Left renal pelvis (tissue), 4 donors: Measurements from ENCODE around the gene STK36. TPM values are rescaled to one million over a fixed set of nuclear protein-coding genes. Genes with fewer than 3 reads are reported as not detected.
A peak's percentile ranks its signal among the peaks of the same experiment; 100 is the strongest.

ENCODE experiments used
- DNase-seq, 4 donors: peaks; one replicate each; pipeline ENCODE4 v3.0.0-alpha.2; 2013; ENCODE audit warnings: low read depth in 4 of 4, low spot score in 3 of 4
- polyA plus RNA-seq, 4 donors: library from polyadenylated mRNA; unstranded; fragments of 120-200 nt; gene quantifications; one replicate each; pipeline ENCODE4 v1.2.1, GENCODE V29; 2013; ENCODE audit not compliant: insufficient read length in 4 of 4

Gene STK36
- polyA plus RNA-seq, 4 donors = 61.2 to 119 (median 68.6) TPM

DNA sequence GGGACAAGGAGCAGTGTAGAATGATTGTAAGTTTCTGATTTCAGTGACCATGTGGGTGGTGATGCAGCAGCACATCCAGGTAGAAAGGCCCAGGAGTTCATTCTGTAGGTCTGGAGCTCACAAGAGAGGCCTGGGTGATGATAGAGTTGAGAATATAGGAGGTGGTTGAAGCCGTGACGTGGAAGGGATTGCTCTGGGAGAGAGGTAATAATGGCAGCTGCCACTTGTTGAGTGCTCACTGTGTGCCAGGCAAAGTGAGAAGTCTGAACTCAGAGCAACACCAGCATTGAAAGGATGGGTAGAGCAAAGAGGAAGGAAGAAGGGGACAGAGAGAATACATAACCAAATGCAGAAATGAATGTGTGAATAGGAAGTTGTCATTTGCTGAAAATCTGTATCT, 42.0 kb downstream of the STK36 start:
- no peak for DNase-seq

DNA sequence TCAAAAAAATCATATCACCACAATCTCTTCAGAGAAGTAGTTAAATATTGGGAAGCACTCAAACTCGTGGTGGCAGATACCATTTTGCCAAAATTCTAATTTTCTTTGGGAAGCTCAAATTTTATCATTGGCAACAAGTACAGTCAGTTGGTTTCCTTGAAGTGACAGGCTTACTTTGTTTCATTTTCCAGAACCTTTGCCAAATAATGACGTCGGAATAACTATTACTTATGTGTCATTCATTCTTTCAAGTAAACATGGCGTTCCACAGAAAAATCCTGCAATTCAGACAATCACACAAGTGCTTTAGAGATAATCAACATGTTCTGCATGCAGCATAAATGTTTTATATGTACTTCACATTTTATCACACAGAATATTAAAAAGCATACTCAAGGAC, 44.2 kb downstream of the STK36 start:
- no peak for DNase-seq

DNA sequence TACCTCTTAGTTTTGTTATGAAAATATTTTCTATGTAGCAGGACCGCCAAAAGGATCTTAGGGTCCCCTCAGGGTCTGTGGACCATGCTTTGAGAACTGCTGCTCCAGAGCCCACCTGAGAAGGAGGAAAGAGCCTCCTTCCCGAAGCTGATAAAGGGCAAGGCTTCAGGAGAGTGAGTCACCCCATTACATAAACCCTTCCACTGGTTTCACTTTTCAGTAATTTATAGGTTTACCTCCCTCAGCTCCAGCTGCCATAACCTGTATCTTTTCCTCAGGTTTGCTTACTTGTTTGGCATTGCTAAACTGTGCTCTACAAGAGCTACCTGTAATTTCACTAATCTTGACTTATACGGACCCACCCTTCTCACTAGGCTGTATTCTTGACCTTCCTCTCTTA, 45.4 kb downstream of the STK36 start:
- peak in 1 of 4 donors; percentile 1 for DNase-seq

DNA sequence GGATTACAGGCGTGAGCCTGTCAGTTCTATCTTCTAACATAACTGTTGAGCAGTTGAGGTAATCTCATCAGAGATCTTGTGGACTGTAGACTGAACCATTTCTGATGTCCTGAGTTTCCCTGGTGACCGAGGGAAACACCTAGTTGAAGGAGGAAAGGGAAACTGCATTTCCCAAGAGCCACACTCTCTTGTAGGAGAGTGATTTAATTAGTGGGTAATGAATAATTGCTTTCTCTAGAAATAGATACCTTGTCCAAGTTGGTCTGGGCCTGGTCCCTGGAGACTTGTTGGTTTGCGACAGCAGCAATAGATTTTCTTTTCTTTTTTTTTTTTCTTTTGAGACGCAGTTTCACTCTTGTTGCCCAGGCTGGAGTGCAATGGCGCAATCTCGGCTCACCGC, 46.2 kb downstream of the STK36 start:
- DNase-seq = no peak

DNA sequence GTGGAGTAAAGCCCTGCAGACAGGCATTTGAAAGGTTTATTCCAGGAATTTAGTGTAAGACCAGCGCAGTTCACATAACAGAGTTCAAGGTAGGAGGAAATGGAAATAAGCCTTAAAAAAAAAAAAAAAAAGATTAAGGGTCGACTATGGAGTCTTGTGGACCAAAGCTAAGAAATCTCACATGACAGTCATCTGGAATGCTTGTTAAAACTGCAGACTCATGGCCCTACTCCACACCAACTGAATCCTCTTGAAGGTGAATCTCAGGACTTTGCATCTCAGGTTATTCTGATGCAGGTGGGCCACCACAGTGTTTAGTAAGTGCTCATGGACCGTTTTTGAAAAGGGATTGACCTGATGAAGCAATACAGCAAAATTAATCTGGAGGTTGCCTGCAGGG, 47.6 kb downstream of the STK36 start:
- no peak for DNase-seq

DNA sequence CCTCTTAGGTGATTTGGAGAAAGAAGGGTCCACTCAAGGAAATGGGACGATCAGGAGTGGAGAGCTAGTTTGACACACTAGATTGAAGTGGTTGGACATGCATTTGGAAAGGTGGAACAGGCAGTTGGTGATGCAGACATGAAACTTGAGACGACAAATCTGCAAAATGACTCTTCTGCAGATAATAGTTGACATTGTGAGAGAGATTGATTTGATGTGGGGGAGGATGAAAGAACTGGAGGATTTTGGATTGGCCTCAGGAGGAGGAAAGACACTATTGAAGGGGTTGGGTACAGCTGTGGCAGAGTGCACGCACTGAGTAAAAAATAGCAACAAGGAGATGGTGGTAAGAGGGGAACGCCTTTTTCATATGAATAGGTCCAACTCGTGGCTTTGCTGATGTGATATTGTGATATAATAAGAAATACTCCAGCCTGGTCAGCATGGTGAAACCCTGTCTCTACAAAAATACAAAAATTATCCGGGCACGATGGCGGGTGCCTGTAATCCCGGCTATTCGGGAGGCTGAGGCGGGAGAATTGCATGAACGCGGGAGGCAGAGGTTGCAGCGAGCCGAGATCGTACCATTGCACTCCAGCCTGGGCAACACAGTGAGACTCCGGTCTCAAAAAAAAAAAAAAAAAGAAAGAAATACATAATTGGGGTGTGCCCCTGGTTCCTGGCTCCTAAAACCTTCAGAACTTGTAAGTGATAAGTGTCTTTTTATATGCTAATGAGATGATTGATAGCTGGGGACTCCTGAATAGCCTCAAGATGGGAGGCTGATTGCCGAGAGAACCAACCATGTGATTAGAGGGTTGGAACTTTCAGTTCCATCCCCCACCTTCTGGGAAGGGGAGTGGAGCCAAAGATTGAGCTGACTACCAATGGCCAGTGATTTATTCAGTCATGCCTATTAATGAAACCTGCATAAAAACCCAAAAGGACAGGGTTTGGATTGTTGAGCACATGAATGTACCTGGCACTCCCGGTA, 48.5 kb downstream of the STK36 start:
- DNase-seq = no peak

DNA sequence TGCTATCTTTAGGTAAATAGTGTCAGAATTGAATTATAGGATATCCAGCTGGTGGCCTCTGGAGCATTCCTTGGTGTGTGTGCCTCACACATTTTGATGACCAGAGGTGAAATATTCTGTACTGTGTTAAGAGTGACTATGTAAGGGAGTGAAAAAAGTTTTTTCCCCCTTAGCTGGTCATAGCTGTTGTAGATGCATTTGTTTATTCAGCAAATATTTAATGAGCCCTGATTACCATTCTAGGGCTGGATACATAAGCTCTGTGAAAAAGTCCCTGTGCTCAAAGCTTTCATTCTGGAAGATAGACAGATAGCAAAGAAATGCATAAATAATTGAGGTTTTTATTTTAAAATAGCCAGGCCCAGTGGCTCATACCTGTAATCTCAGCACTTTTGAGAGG, 49.6 kb downstream of the STK36 start:
- no peak for DNase-seq

DNA sequence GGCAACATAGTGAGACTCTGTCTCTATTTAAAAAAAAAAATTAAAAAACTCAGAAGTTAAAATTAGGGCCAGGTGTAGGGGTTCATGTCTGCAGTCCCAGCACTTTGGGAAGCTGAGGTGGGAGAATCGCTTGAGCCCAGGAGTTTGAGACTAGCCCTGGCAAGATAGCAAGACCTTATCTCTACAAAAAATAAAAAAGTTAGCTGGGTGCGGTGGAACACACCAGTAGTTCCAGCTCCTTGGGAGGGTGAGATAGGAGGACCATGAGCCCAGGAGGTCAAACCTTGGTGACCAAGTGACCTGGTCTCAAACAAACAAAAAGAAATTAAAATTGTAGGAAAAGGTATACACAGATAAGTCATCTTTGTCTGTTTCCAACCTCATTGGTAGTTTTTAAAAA, 50.0 kb downstream of the STK36 start:
- DNase-seq = no peak

DNA sequence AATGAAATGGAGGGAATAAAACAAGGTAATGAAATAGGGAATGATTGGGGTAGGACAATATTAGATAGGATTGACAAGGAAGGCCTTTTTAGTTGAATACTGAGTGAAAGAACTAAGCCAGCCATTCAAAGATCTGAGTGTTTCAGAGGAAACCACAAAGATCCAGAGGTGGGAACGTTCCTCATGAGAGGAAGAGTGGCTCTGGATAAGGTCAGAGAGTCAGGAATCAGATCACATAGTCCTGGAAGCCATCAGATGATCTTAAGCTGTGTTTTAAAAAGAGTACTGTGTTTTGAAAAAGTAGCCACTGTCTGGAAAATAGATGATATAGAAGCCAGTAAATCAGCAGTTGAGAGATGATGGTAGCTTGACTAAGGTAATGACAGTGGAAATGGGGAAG, 50.5 kb downstream of the STK36 start:
- DNase-seq = no peak

DNA sequence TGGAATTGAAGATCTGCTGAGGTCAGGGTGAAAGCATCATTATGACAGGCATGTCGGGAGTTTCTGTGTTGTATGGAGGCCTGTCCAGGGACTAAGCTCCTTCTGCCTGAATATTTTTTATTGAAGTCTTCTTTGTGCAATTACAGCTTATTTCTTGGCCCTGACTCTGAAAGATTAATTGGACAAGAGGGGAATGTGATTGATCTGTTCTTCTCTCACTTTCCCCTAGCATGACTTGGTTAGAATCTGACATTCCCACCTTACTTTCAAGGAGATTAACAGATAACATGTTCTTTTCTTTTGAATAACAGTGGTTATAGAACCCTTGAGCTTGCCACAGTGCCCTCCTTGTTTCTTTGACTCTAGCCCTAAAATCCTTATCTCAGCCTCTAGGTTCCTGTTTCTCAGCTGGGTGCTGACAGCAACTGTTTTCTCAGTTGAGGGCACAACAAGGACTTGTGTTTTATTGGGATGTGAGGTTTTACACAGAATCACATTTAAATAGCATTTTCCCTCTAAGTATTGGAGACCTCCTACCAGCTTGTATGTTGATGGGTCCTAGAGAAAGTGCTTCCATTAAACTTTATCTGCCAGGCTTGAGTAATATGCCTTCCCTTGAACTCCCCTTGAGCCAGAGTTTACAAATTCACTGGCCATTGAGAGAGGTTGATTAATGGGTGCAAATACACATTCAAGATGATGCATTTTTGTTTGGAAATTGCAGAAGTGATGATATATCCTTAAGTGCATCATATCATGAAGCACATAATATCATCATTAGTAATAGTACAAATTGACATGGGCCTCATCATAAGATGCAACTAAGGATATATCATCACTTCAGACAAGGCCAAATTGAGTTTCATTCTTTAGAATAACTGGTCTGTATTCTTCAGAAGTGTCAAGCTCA, 51.2 kb downstream of the STK36 start:
- DNase-seq = no peak

DNA sequence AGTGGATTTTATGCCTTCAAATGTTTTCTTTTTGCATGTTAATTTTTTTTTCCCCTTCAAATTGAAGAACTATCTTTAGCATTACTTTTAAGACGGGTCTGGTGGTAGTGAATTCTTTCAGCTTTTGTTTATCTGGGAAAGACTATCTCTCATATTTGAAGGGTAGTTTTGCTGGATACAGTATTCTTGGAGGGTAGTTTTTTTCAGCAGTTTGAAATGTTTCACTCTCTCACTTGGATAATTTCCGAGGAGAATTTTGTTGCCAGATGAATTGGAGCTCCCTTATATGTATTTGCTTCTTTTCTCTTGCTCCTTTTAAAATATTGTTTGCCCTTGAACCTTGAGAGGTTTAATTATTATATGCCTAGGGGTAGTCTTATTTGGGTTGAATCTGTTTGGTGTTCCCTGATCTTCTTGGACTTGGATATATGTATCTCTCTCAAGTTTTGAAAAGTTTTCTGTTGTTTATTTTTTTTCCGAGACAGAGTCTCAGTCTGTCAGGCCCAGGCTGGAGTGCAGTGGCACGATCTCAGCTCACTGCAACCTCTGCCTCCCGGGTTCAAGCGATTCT, 54.2 kb downstream of the STK36 start:
- no peak for DNase-seq

DNA sequence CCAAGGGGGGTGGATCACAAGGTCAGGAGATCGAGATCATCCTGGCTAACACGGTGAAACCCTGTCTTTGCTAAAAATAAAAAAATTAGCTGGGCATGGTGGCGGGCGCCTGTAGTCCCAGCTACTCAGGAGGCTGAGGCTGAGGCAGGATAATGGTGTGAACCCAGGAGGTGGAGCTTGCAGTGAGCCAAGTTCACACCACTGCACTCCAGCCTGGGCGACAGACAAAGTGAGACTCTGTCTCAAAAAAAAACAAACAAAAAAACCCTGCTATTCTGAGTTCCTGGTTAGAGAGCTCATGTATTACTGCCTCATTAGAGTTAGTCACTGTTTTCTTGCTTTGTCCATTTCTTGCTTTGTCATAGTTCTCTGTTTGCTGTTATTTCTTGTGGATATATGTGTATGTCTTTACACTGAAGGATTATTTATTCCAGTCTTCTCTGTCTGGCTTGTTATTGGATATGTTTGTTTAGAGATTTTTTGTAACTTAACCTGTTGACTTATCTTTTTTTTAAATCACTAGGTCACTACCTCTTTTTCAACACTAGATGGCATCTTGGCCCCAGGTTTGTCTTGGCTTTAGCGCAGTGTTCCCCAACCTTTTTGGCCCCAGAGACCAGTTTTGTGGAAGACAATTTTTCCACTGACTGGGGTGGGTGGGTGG, 55.7 kb downstream of the STK36 start:
- DNase-seq = no peak

DNA sequence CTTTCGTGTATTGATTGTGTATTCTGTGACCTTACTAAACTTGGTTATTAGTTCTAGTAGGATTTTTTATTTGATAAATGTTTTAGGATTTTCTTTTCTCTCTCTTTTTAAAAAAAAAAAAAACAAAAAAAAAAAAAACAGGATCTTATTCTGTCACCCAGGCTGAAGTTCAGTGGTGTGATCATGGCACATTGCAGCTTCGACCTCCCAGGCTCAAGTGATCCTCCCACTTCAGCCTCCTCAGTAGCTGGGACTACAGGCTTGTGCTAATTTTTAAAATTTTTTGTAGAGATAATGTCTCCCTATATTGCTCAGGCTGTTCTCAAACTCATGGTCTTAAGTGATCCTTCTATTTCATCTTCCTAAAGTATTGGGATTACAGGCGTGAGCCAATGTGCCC, 57.8 kb downstream of the STK36 start:
- no peak for DNase-seq

DNA sequence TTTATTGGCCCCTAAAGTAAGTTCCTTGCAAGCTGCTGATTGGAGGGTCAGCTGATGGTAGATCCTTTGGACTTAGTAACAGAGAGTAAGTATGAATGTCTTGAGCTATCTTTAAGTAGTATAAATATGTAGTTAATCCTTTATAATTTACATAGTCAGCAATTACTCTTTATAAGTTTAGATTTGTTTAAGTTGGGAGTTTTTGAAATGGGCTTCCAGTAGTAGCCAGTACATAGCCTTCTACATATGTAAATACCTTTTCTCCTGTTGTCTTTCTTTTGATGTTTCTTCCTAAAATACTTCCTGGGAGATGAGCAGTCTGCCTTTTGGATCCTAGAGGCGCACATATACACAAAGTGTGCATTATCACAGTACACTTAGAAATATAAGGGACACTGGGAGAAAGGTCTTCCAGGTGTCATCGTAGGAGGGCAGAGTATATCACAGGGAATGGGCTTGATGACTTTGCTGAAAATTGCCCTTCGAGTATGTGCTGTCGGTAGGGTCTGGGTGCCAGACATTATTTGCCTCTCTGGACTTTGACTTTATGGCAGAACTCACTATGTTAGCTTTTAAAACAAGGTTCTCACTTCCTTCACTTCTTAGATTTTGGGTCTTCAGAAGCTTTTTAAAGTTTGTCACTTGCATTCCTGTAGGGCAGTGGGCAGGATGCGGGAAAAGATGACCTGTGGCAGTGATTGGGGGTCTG, 60.3 kb downstream of the STK36 start:
- no peak for DNase-seq

DNA sequence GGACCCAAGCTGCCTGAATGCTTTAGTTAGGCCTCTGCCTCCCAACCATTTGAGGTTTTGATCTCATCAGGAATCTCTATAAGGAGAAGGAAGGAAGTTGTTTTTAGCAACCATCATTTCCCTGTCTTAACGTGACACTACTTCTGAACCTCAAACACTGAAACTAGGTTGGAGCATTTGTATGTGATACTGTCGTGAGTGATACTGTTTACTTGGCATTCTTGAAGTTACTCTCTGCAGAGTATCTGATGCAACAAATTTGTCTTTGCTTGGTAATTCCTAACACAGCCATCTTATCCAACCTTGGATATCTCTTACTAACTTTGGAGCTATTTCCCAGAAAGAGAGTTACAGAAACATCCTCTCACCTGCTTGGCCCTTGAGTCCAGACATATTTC, 60.9 kb downstream of the STK36 start:
- DNase-seq = no peak

DNA sequence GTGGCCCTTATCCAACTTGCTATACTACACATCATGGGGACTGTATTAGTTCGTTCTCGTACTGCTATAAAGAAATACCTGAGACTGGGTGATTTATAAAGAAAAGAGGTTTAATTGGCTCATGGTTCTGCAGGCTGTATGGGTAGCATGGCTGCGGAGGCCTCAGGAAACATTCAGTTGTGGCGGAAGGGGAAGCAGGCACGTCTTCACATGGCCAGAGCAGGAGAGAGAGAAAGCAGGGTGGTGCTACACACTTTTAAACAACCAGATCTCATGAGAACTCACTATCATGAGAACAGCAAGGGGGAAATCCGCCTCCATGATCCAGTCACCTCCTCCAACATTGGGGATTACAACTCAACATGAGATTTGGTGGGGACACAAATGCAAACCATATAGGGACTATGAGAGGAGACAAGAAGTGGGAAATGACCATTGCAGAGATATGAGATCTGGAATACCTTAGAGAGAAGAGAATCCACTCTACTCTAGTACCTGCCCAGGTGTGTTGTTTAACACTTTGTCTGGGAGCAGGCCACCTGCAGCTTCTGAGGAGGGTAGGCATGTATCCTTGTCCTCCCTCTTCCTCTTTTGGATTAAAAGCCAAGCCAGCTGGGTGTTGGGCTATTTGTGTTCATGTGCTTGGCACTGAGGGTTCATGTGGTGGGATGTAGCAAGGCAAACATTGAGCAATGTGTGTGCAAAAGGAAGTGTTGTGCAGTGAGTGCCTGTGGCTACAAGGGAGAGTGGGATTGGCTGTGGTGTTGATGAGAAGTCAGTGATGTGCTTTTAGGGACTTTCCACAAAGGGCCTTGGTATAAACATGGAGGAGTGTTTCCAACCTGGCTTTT, 61.5 kb downstream of the STK36 start:
- DNase-seq = no peak

DNA sequence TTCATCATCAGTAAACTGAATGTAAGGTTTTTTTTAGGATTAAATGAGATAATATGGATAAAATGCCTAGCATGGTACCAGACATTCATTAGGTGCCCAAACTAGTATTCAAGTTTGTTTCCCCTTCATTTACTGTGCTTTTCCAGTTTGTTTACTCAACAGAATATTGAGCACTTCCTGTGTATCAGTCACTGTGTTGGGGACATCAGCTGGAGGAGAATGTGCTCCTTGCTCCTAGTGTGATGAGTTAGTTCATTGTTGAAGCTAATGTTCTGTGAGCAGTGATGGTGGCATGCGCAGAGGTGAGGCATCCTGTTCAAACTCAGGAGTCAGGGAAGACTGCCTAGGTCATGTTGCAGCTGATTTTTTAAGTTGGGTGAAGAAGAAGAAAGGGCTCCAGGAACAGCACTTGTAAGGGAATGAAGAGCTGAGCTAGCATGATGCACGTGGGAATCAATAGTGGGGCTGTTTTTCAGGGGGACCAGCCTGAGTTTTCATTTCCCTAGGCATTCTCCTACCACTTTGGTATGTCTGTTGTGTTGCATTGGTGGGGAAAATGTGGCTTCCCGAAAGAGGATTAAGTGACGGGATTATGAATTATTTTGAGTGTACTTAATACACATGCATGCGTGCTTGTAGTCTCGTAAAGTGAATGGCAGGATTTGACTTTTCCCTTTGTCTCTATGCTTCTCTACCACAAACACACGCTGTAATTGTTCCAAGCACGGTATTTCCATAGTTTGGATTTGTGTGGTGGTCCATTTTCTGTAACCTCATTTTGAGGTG, 62.5 kb downstream of the STK36 start:
- DNase-seq = no peak

DNA sequence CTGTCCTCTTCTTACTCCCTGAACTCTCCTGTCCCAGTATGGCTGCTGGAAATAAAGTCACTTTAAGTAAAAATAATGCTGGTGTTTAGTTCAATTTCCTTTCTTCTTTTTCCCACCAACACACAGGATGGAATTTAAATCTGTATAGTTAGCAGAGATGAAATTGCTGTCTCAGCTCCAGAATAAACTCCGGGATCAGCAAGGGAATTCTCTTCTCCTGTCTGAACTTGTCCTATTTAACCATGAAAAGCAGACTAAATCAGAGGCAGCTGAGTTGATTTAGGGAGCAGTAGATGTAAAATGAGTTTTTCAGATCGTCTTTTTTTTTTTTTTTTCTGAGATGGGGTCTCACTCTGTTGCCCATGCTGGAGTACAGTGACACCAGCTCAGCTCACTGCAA, 64.6 kb downstream of the STK36 start:
- DNase-seq = no peak
